DOHH2 (cell line): ENCODE results near the gene HIPK2.

Experiments
- EZH2phosphoT487 ChIP-seq: fragments of 200-600 bp; sonication (generic); IDR thresholded peaks from 2 replicates; pipeline ENCODE4 v1.6.1; 2017; ENCODE audit warnings: borderline replicate concordance, mild to moderate bottlenecking, antibody characterized with exemption, low read length, moderate library complexity, mixed read lengths
- TF ChIP-seq, protein P1 (sequence below): fragments of 200-600 bp; sonication (generic); IDR thresholded peaks from one replicate; pipeline ENCODE4 v1.5.1; 2014; ENCODE audit warnings: antibody characterized with exemption, mild to moderate bottlenecking, low read depth, low read length; ENCODE audit not compliant: poor library complexity, severe bottlenecking

GRCh38 chr7:139777133-139777891 lies 486 bp downstream of the HIPK2 start:
- TF ChIP-seq, protein P1, sequence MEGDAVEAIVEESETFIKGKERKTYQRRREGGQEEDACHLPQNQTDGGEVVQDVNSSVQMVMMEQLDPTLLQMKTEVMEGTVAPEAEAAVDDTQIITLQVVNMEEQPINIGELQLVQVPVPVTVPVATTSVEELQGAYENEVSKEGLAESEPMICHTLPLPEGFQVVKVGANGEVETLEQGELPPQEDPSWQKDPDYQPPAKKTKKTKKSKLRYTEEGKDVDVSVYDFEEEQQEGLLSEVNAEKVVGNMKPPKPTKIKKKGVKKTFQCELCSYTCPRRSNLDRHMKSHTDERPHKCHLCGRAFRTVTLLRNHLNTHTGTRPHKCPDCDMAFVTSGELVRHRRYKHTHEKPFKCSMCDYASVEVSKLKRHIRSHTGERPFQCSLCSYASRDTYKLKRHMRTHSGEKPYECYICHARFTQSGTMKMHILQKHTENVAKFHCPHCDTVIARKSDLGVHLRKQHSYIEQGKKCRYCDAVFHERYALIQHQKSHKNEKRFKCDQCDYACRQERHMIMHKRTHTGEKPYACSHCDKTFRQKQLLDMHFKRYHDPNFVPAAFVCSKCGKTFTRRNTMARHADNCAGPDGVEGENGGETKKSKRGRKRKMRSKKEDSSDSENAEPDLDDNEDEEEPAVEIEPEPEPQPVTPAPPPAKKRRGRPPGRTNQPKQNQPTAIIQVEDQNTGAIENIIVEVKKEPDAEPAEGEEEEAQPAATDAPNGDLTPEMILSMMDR: no peak
- no peak; the same call in 1 of the 2 replicates for TF ChIP-seq EZH2phosphoT487
